H9 (cell line): ENCODE measurements around the gene SLC25A26. TPM values are rescaled to one million over a fixed set of nuclear protein-coding genes. Genes with fewer than 3 reads are reported as not detected.

ENCODE experiments used
- DNase-seq: peaks from one replicate; pipeline ENCODE4 v3.0.0-alpha.2; 2017
- H2AFZ ChIP-seq: one replicate; pipeline ENCODE4 v1.6.1; 2013; ENCODE audit warnings: mild to moderate bottlenecking, low read length, control low read depth, moderate library complexity
- H2AK5ac ChIP-seq: 2 replicates; pipeline ENCODE4 v1.6.1; 2013; ENCODE audit warnings: low read length, control low read depth, mixed read lengths; ENCODE audit not compliant: insufficient read length
- H2BK120ac ChIP-seq: one replicate; pipeline ENCODE4 v1.6.1; 2013; ENCODE audit warnings: low read depth, mild to moderate bottlenecking, low read length, control low read depth, inconsistent platforms; ENCODE audit not compliant: poor library complexity, severe bottlenecking
- H2BK12ac ChIP-seq: 2 replicates; pipeline ENCODE4 v1.6.1; 2013; ENCODE audit warnings: low read length, control low read depth, mixed read lengths, low read depth; ENCODE audit not compliant: insufficient read length
- H2BK15ac ChIP-seq: 2 replicates; pipeline ENCODE4 v1.6.1; 2013; ENCODE audit warnings: low read depth, low read length, control low read depth
- H2BK20ac ChIP-seq: one replicate; pipeline ENCODE4 v1.6.1; 2013; ENCODE audit warnings: low read depth, mild to moderate bottlenecking, low read length, control low read depth, inconsistent platforms; ENCODE audit not compliant: poor library complexity, severe bottlenecking
- H2BK5ac ChIP-seq: 2 replicates; pipeline ENCODE4 v1.6.1; 2013; ENCODE audit warnings: low read length, control low read depth, mixed read lengths; ENCODE audit not compliant: insufficient read length
- H3K14ac ChIP-seq: 2 replicates; pipeline ENCODE4 v1.6.1; 2013; ENCODE audit warnings: low read length, control low read depth; ENCODE audit not compliant: insufficient read depth
- H3K18ac ChIP-seq: 2 replicates; pipeline ENCODE4 v1.6.1; 2013; ENCODE audit warnings: low read depth, mild to moderate bottlenecking, mixed read lengths, low read length, control low read depth; ENCODE audit not compliant: insufficient read length
- H3K23ac ChIP-seq: 2 replicates; pipeline ENCODE4 v1.6.1; 2013; ENCODE audit warnings: low read length, control low read depth, mixed read lengths, low read depth; ENCODE audit not compliant: insufficient read length
- H3K23me2 ChIP-seq: 2 replicates; pipeline ENCODE4 v1.6.1; 2013; ENCODE audit warnings: low read depth, mild to moderate bottlenecking, mixed read lengths, low read length, control low read depth; ENCODE audit not compliant: insufficient read length, poor library complexity, severe bottlenecking
- H3K27ac ChIP-seq: 2 replicates; pipeline ENCODE4 v1.5.1; 2013; ENCODE audit warnings: low read length, control low read depth, mixed read lengths, low read depth; ENCODE audit not compliant: insufficient read length
- H3K27me3 ChIP-seq: 2 replicates; pipeline ENCODE4 v1.6.1; 2013; ENCODE audit warnings: low read length, control low read depth, inconsistent platforms; ENCODE audit not compliant: insufficient read depth
- H3K4ac ChIP-seq: 2 replicates; pipeline ENCODE4 v1.6.1; 2013; ENCODE audit warnings: low read depth, mild to moderate bottlenecking, control low read depth, inconsistent platforms, low read length, moderate library complexity
- H3K4me1 ChIP-seq: 2 replicates; pipeline ENCODE4 v1.6.1; 2013; ENCODE audit warnings: low read length, control low read depth, inconsistent platforms; ENCODE audit not compliant: insufficient read depth
- H3K4me2 ChIP-seq: 2 replicates; pipeline ENCODE4 v1.6.1; 2013; ENCODE audit warnings: low read length, control low read depth, mixed read lengths; ENCODE audit not compliant: insufficient read length, insufficient read depth
- H3K56ac ChIP-seq: 2 replicates; pipeline ENCODE4 v1.6.1; 2013; ENCODE audit warnings: low read depth, mild to moderate bottlenecking, mixed read lengths, low read length, control low read depth; ENCODE audit not compliant: insufficient read length
- H3K79me1 ChIP-seq: 2 replicates; pipeline ENCODE4 v1.6.1; 2013; ENCODE audit warnings: low read depth, mild to moderate bottlenecking, moderate library complexity, low read length, control low read depth, inconsistent platforms; ENCODE audit not compliant: insufficient read depth, poor library complexity, severe bottlenecking
- H3K79me2 ChIP-seq: 2 replicates; pipeline ENCODE4 v1.6.1; 2013; ENCODE audit warnings: low read length, control low read depth, inconsistent platforms; ENCODE audit not compliant: insufficient read depth
- H3K9ac ChIP-seq: 2 replicates; pipeline ENCODE4 v1.6.1; 2013; ENCODE audit warnings: low read length, control low read depth, mixed read lengths; ENCODE audit not compliant: insufficient read length; ENCODE audit errors: extremely low read depth
- H3K9me3 ChIP-seq: one replicate; pipeline ENCODE4 v1.6.1; 2013; ENCODE audit warnings: low read depth, low read length, inconsistent platforms; ENCODE audit not compliant: control insufficient read depth
- H3T11ph ChIP-seq: one replicate; pipeline ENCODE4 v1.6.1; 2013; ENCODE audit warnings: mild to moderate bottlenecking, low read length, control low read depth, inconsistent platforms
- H4K20me1 ChIP-seq: one replicate; pipeline ENCODE4 v1.6.1; 2013; ENCODE audit not compliant: control insufficient read depth, insufficient read length, insufficient read depth
- H4K5ac ChIP-seq: 2 replicates; pipeline ENCODE4 v1.6.1; 2013; ENCODE audit warnings: low read depth, mild to moderate bottlenecking, mixed read lengths, low read length, control low read depth; ENCODE audit not compliant: insufficient read length
- H4K8ac ChIP-seq: replicated peaks from 2 replicates; pipeline ENCODE4 v1.6.1; 2013; ENCODE audit warnings: low read length, control low read depth, mixed read lengths, low read depth; ENCODE audit not compliant: insufficient read length
- H4K91ac ChIP-seq: 2 replicates; pipeline ENCODE4 v1.6.1; 2013; ENCODE audit warnings: low read depth, mild to moderate bottlenecking, moderate library complexity, mixed read lengths, low read length, control low read depth; ENCODE audit not compliant: insufficient read length
- H3K27ac Mint-ChIP-seq, 3 experiments: 2 replicates in 2 of 3; 3 replicates in 1 of 3; pipeline ENCODE4 v1.8.0; 2020 to 2021; ENCODE audit warnings: mixed read lengths in 3 of 3, mild to moderate bottlenecking in 1 of 3, moderate library complexity in 1 of 3
- H3K27me3 Mint-ChIP-seq: 2 replicates; pipeline ENCODE4 v1.8.0; 2021; ENCODE audit warnings: low read depth, mild to moderate bottlenecking, moderate library complexity, mixed read lengths
- H3K36me3 Mint-ChIP-seq, 3 experiments: 2 replicates in 2 of 3; 3 replicates in 1 of 3; pipeline ENCODE4 v1.8.0; 2020 to 2021; ENCODE audit warnings: low read depth in 3 of 3, mixed read lengths in 3 of 3; ENCODE audit not compliant: insufficient read depth in 1 of 3
- H3K4me1 Mint-ChIP-seq, 2 experiments: 2 replicates each; pipeline ENCODE4 v1.8.0; 2020; ENCODE audit warnings: mixed read lengths in 2 of 2
- H3K4me3 Mint-ChIP-seq, 2 experiments: 2 replicates in 1 of 2; 3 replicates in 1 of 2; pipeline ENCODE4 v1.8.0; 2020 to 2021; ENCODE audit warnings: mild to moderate bottlenecking in 2 of 2, mixed read lengths in 2 of 2, moderate library complexity in 1 of 2
- H3K9me3 Mint-ChIP-seq, 2 experiments: 2 replicates in 1 of 2; 3 replicates in 1 of 2; pipeline ENCODE4 v1.8.0; 2020; ENCODE audit warnings: mild to moderate bottlenecking in 2 of 2, mixed read lengths in 2 of 2, moderate library complexity in 1 of 2
- WGBS: extraction: QIAGEN DNeasy Blood & Tissue Kit; methylation state at CpG from one replicate; pipeline ENCODE4 v1.1.7; 2013; ENCODE audit warnings: missing lambda C conversion rate, low lambda C conversion rate, mixed read lengths; ENCODE audit not compliant: insufficient read length; ENCODE audit errors: extremely low coverage; 5-methylcytosine and 5-hydroxymethylcytosine counted together
- total RNA-seq: library from RNA; stranded (reverse); gene quantifications from 2 replicates; pipeline ENCODE4 v1.2.1, GENCODE V29; 2021
- TF ChIP-seq, protein P1 (sequence below): fragments of 200-600 bp; sonication (generic); conservative IDR thresholded peaks from 3 replicates; pipeline ENCODE4 v1.8.0; 2021; ENCODE audit warnings: antibody characterized with exemption, mild to moderate bottlenecking

The SLC25A26 gene
- total RNA-seq, 1 experiment from 2014 or later, result 30.2 TPM

DNA sequence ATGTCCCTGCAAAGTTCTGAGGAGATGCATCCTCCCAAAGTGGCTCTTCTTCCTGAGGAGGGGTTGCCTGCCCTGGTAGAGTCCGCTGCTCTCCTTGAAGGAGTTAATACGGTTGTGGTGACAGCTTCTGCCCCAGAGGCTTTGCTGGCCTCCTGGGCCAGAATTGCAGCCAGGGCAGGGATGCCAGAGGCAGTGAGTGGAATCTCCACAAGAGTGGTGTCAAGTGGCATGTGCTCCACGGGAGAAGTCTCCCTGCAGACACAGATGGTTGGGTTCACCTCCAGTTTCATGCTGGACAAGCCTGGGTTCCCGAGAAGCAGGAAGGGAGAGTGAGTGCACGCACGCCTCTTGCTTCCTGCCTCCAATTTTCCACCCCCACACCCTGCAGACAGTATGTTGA is 105.5 kb downstream of the SLC25A26 start:
- H3K27me3 Mint-ChIP-seq, result no peaks in the 10 kb centered on the region
- Histone ChIP-seq H3T11ph (no peak overlapping the region), H4K5ac (no peak overlapping the region), H3K4me1 (peaks cover under 1% of the 10 kb centered on the region; the same call in 1 of the 2 replicates), H3K14ac (no peak overlapping the region), H3K27me3 (no peaks in the 10 kb centered on the region), H2BK20ac (no peak overlapping the region), H3K4me2 (no peak overlapping the region), H2BK120ac (no peak overlapping the region), H2BK5ac (no peak overlapping the region), H2BK15ac (no peak overlapping the region), H4K8ac (no peak overlapping the region), H3K23me2 (no peaks in the 10 kb centered on the region), H3K9me3 (no peaks in the 10 kb centered on the region), H3K27ac (no peak overlapping the region), H2BK12ac (no peak overlapping the region), H4K91ac (no peak overlapping the region), H3K18ac (no peak overlapping the region), H3K4ac (no peak overlapping the region), H3K23ac (no peak overlapping the region), H3K56ac (no peak overlapping the region), H3K79me2 (no peaks in the 10 kb centered on the region), H2AFZ (no peak overlapping the region), H4K20me1 (no peaks in the 10 kb centered on the region), H2AK5ac (no peak overlapping the region), H3K9ac (no peak overlapping the region), H3K79me1 (no peaks in the 10 kb centered on the region)
- H3K9me3 Mint-ChIP-seq, result no peaks in the 10 kb centered on the region
- H3K36me3 Mint-ChIP-seq, result no peaks in the 10 kb centered on the region; a peak in 1 of 7 replicates
- TF ChIP-seq, protein P1, sequence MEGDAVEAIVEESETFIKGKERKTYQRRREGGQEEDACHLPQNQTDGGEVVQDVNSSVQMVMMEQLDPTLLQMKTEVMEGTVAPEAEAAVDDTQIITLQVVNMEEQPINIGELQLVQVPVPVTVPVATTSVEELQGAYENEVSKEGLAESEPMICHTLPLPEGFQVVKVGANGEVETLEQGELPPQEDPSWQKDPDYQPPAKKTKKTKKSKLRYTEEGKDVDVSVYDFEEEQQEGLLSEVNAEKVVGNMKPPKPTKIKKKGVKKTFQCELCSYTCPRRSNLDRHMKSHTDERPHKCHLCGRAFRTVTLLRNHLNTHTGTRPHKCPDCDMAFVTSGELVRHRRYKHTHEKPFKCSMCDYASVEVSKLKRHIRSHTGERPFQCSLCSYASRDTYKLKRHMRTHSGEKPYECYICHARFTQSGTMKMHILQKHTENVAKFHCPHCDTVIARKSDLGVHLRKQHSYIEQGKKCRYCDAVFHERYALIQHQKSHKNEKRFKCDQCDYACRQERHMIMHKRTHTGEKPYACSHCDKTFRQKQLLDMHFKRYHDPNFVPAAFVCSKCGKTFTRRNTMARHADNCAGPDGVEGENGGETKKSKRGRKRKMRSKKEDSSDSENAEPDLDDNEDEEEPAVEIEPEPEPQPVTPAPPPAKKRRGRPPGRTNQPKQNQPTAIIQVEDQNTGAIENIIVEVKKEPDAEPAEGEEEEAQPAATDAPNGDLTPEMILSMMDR, result no peak
- H3K4me1 Mint-ChIP-seq, result peaks cover 6 to 12% of the 10 kb centered on the region in 2 experiments
- H3K27ac Mint-ChIP-seq, result peak overlapping the region in 1 of 3 experiments; percentile 15; a peak in 2 of 7 replicates
- H3K4me3 Mint-ChIP-seq, result no peak overlapping the region
- DNase-seq, result no peak
- no CpG with 5 or more reads among the region's 6 CpGs for WGBS
